Liver (tissue), 9 donors: Measurements from ENCODE around the gene AMDHD1. TPM values are rescaled to one million over a fixed set of nuclear protein-coding genes. Genes with fewer than 3 reads are reported as not detected.
A peak's percentile ranks its signal among the peaks of the same experiment; 100 is the strongest.

ENCODE experiments used
- DNase-seq: peaks from one replicate; pipeline ENCODE4 v3.0.0-alpha.2; 2017; ENCODE audit warnings: low spot score
- H3K27ac ChIP-seq, 2 donors: one replicate each; pipeline ENCODE4 v1.7.0; 2013; ENCODE audit warnings: inconsistent platforms in 2 of 2, low read length in 2 of 2, control low read depth in 1 of 2, low read depth in 1 of 2, mild to moderate bottlenecking in 1 of 2
- H3K27me3 ChIP-seq, 4 donors: one replicate each; pipeline versions ENCODE4 v1.6.1 to v1.7.0; 2013; ENCODE audit warnings: low read length in 3 of 4, inconsistent platforms in 1 of 4, mild to moderate bottlenecking in 1 of 4, moderate library complexity in 1 of 4; ENCODE audit not compliant: control insufficient read depth in 4 of 4, insufficient read depth in 4 of 4
- H3K36me3 ChIP-seq, 4 donors: one replicate each; pipeline versions ENCODE4 v1.6.1 to v1.7.0; 2013; ENCODE audit warnings: low read length in 3 of 4, mild to moderate bottlenecking in 3 of 4, low read depth in 1 of 4, moderate library complexity in 1 of 4; ENCODE audit not compliant: control insufficient read depth in 4 of 4, insufficient read depth in 3 of 4
- H3K4me1 ChIP-seq, 4 donors: one replicate each; pipeline versions ENCODE4 v1.6.1 to v1.7.0; 2013; ENCODE audit warnings: low read length in 3 of 4, mild to moderate bottlenecking in 3 of 4, moderate library complexity in 1 of 4; ENCODE audit not compliant: control insufficient read depth in 4 of 4, insufficient read depth in 4 of 4
- H3K4me3 ChIP-seq, 3 donors: one replicate each; pipeline versions ENCODE4 v1.6.1 to v1.7.0; 2013; ENCODE audit warnings: low read length in 3 of 3, control low read depth in 1 of 3, low read depth in 1 of 3, mild to moderate bottlenecking in 1 of 3
- H3K9ac ChIP-seq, 2 donors: one replicate each; pipeline ENCODE4 v1.7.0; 2013; ENCODE audit warnings: low read length in 2 of 2, mild to moderate bottlenecking in 2 of 2, moderate library complexity in 2 of 2, control low read depth in 1 of 2, low read depth in 1 of 2
- H3K9me3 ChIP-seq, 4 donors: one replicate each; pipeline versions ENCODE4 v1.6.1 to v1.7.0; 2013; ENCODE audit warnings: low read length in 3 of 4; ENCODE audit not compliant: control insufficient read depth in 4 of 4
- ATF3 ChIP-seq: IDR thresholded peaks from 2 replicates; pipeline ENCODE4 v1.6.1; 2016; ENCODE audit warnings: antibody characterized with exemption
- CTCF ChIP-seq: fragments of 150-350 bp; IDR thresholded peaks from 2 replicates; pipeline ENCODE4 v1.5.1; 2017; ENCODE audit warnings: improper control_type of control experiment, low read depth, low read length; ENCODE audit not compliant: missing input control
- EGR1 ChIP-seq, 2 donors: IDR thresholded peaks; 2 replicates each; pipeline ENCODE4 v1.6.1; 2016 to 2018; ENCODE audit warnings: antibody characterized with exemption in 2 of 2, low read depth in 2 of 2
- FOXA1 ChIP-seq: IDR thresholded peaks from 2 replicates; pipeline ENCODE4 v1.6.1; 2016; ENCODE audit warnings: antibody characterized with exemption
- FOXA2 ChIP-seq: IDR thresholded peaks from 2 replicates; pipeline ENCODE4 v1.6.1; 2016; ENCODE audit warnings: antibody characterized with exemption
- HNF4A ChIP-seq, 2 donors: conservative IDR thresholded peaks; 2 replicates each; pipeline ENCODE4 v1.6.1; 2016; ENCODE audit warnings: antibody characterized with exemption in 2 of 2, mild to moderate bottlenecking in 2 of 2
- HNF4G ChIP-seq: IDR thresholded peaks from 2 replicates; pipeline ENCODE4 v1.6.1; 2016; ENCODE audit warnings: antibody characterized with exemption
- JUND ChIP-seq, 2 donors: IDR thresholded peaks; 2 replicates each; pipeline ENCODE4 v1.6.1; 2016; ENCODE audit warnings: antibody characterized with exemption in 2 of 2
- MAX ChIP-seq: IDR thresholded peaks from 2 replicates; pipeline ENCODE4 v1.6.1; 2016; ENCODE audit warnings: antibody characterized with exemption
- NR2F2 ChIP-seq: IDR thresholded peaks from 2 replicates; pipeline ENCODE4 v1.6.1; 2016; ENCODE audit warnings: antibody characterized with exemption
- RAD21 ChIP-seq, 2 donors: IDR thresholded peaks; 2 replicates each; pipeline ENCODE4 v1.6.1; 2016; ENCODE audit warnings: antibody characterized with exemption in 2 of 2, mild to moderate bottlenecking in 2 of 2
- REST ChIP-seq: IDR thresholded peaks from 2 replicates; pipeline ENCODE4 v1.6.1; 2016; ENCODE audit warnings: antibody characterized with exemption, mild to moderate bottlenecking
- YY1 ChIP-seq: IDR thresholded peaks from 2 replicates; pipeline ENCODE4 v1.6.1; 2016; ENCODE audit warnings: antibody characterized with exemption, mild to moderate bottlenecking
- ZBTB33 ChIP-seq: IDR thresholded peaks from 2 replicates; pipeline ENCODE4 v1.6.1; 2016; ENCODE audit warnings: antibody characterized with exemption
- WGBS: extraction: QIAGEN DNeasy Blood & Tissue Kit; methylation state at CpG from one replicate; pipeline ENCODE4 v1.1.7; 2013; 5-methylcytosine and 5-hydroxymethylcytosine counted together
- polyA plus RNA-seq, 2 donors: library from polyadenylated mRNA; stranded (reverse) in 1 of 2; unstranded in 1 of 2; fragments of 200-250 nt in 1 of 2; fragments of >200 nt in 1 of 2; fragmentation: Nextera tagmentation in 1 of 2; extraction: Ambion mirVana in 1 of 2; gene quantifications; one replicate each; pipeline versions ENCODE4 v1.2.1 to v1.2.3, GENCODE V29; 2013 to 2015
- total RNA-seq, 2 donors: library from RNA; depleted of rRNA; stranded (reverse); fragments of >200 nt; gene quantifications; one replicate each; pipeline ENCODE4 v1.2.3, GENCODE V29; 2014
- donor health status: healthy.
- donor health status: healthy.
- donor health status: healthy.
- donor health status: healthy.
- donor health status: healthy.

Gene AMDHD1
- total and polyA plus RNA-seq, 4 donors, result 50.3 to 124 (median 80.7) TPM

GRCh38 chr12:95977764-95978305, 34.7 kb downstream of the AMDHD1 start:
- Histone ChIP-seq H3K27ac (no peak overlapping the region), H3K36me3 (peaks cover 2 to 47% (median 28%) of the 10 kb centered on the region in 4 donors), H3K4me1 (peaks cover 4 to 41% (median 30%) of the 10 kb centered on the region in 4 donors), H3K9ac (no peak overlapping the region), H3K27me3 (no peaks in the 10 kb centered on the region), H3K4me3 (no peak overlapping the region), H3K9me3 (no peaks in the 10 kb centered on the region)
- DNase-seq, result no peak
- WGBS, result 94% methylated on average over 11 of the region's 11 CpGs
- TF ChIP-seq RAD21 (IDR thresholded peaks at IDR 0.05) (no peak), JUND (IDR thresholded peaks at IDR 0.05) (peak in 1 of 2 donors; percentile 13)

- H3K9me3 ChIP-seq, result no peaks in the 10 kb centered on the region
- WGBS, result 95% methylated on average over 5 of the region's 5 CpGs
- H3K36me3 ChIP-seq, result peaks cover 2 to 46% (median 29%) of the 10 kb centered on the region in 4 donors
- H3K27ac ChIP-seq, result no peak overlapping the region
- no peak for DNase-seq
- no peaks in the 10 kb centered on the region for H3K27me3 ChIP-seq
- H3K4me1 ChIP-seq, result peaks cover 4 to 37% (median 25%) of the 10 kb centered on the region in 4 donors
- TF ChIP-seq JUND (IDR thresholded peaks at IDR 0.05) (peak in 1 of 2 donors; percentile 4), HNF4G (no peak), ATF3 (no peak)
- H3K9ac ChIP-seq, result no peak overlapping the region
- H3K4me3 ChIP-seq, result no peak overlapping the region
These were observed 35.2 kb downstream of the AMDHD1 start for GRCh38 chr12:95978351-95978750.

- TF ChIP-seq MAX (no peak), HNF4A (conservative IDR thresholded peaks at IDR 0.05) (peak; percentile 34 to 66)
- H3K27ac ChIP-seq, result no peak overlapping the region
- 78% methylated on average over 3 of the region's 3 CpGs for WGBS
- no peak overlapping the region for H3K9ac ChIP-seq
- DNase-seq, result no peak
- peaks cover 2 to 46% (median 31%) of the 10 kb centered on the region in 4 donors for H3K36me3 ChIP-seq
- H3K27me3 ChIP-seq, result no peaks in the 10 kb centered on the region
- H3K9me3 ChIP-seq, result no peaks in the 10 kb centered on the region
- H3K4me3 ChIP-seq, result no peak overlapping the region
- H3K4me1 ChIP-seq, result peaks cover 4 to 38% (median 27%) of the 10 kb centered on the region in 4 donors
These were observed 35.6 kb downstream of the AMDHD1 start for GRCh38 chr12:95978774-95979173.

GRCh38 chr12:95980437-95980836, 37.3 kb downstream of the AMDHD1 start:
- Histone ChIP-seq H3K27ac (no peak overlapping the region), H3K27me3 (no peaks in the 10 kb centered on the region), H3K9me3 (no peaks in the 10 kb centered on the region), H3K9ac (no peak overlapping the region), H3K4me3 (no peak overlapping the region), H3K36me3 (peaks cover 2 to 45% (median 31%) of the 10 kb centered on the region in 4 donors), H3K4me1 (peaks cover 4 to 33% (median 26%) of the 10 kb centered on the region in 4 donors)
- 95% methylated on average over 5 of the region's 5 CpGs for WGBS
- no peak for DNase-seq
- TF ChIP-seq RAD21 (IDR thresholded peaks at IDR 0.05), result no peak
- no peak for TF ChIP-seq YY1
- no peak for TF ChIP-seq REST
- no peak for TF ChIP-seq NR2F2
- TF ChIP-seq ZBTB33, result no peak
- no peak for TF ChIP-seq HNF4A (conservative IDR thresholded peaks at IDR 0.05)
- TF ChIP-seq EGR1 (IDR thresholded peaks at IDR 0.05; ENCODE audit: low read depth in 2 of 2), result no peak
- no peak for TF ChIP-seq FOXA1
- no peak for TF ChIP-seq ATF3
- TF ChIP-seq CTCF, result no peak
- TF ChIP-seq MAX, result no peak
- no peak for TF ChIP-seq FOXA2
- TF ChIP-seq JUND (IDR thresholded peaks at IDR 0.05), result no peak
